GM23338 (cell line): Measurements from ENCODE around the gene MAOB. TPM values are rescaled to one million over a fixed set of nuclear protein-coding genes. Genes with fewer than 3 reads are reported as not detected.
A peak's percentile ranks its signal among the peaks of the same experiment; 100 is the strongest.

ENCODE experiments used
- ATAC-seq: fragments of 200-7000 bp; cut with Tn5 transposase; 3 replicates; pipeline ENCODE4 v1.9.1; 2020
- DNase-seq: peaks from one replicate; pipeline ENCODE4 v3.0.0-alpha.2; 2015; ENCODE audit warnings: low spot score
- H2AFZ ChIP-seq: fragments of 200-600 bp; sonication (generic); 2 replicates; pipeline ENCODE4 v1.8.0; 2016; ENCODE audit warnings: antibody characterized with exemption, mild to moderate bottlenecking, moderate library complexity
- H3F3A ChIP-seq: fragments of 200-600 bp; sonication (generic); replicated peaks from 2 replicates; pipeline ENCODE4 v1.8.0; 2017; ENCODE audit warnings: antibody characterized with exemption, mixed run types, low read depth
- H3K27ac ChIP-seq: fragments of 200-600 bp; sonication (generic); 2 replicates; pipeline ENCODE4 v1.6.1; 2016; ENCODE audit warnings: low read depth
- H3K27me3 ChIP-seq: fragments of 200-600 bp; sonication (generic); 2 replicates; pipeline ENCODE4 v1.8.0; 2016; ENCODE audit warnings: mild to moderate bottlenecking, mixed run types, moderate library complexity; ENCODE audit not compliant: insufficient read depth
- H3K36me3 ChIP-seq: fragments of 200-600 bp; sonication (generic); 2 replicates; pipeline ENCODE4 v1.8.0; 2016; ENCODE audit warnings: mild to moderate bottlenecking; ENCODE audit not compliant: insufficient read depth
- H3K4me1 ChIP-seq: fragments of 200-600 bp; sonication (generic); 2 replicates; pipeline ENCODE4 v1.8.0; 2016; ENCODE audit warnings: mild to moderate bottlenecking, moderate library complexity; ENCODE audit not compliant: insufficient read depth
- H3K4me2 ChIP-seq: fragments of 200-600 bp; sonication (generic); 2 replicates; pipeline ENCODE4 v1.7.1; 2017; ENCODE audit warnings: mixed run types
- H3K4me3 ChIP-seq: fragments of 200-600 bp; sonication (generic); 2 replicates; pipeline ENCODE4 v1.6.1; 2016; ENCODE audit warnings: mixed run types
- H3K79me2 ChIP-seq: fragments of 200-600 bp; sonication (generic); replicated peaks from 2 replicates; pipeline ENCODE4 v1.8.0; 2017; ENCODE audit warnings: mild to moderate bottlenecking; ENCODE audit not compliant: insufficient read depth
- H3K9me2 ChIP-seq: fragments of 200-600 bp; sonication (generic); 2 replicates; pipeline ENCODE4 v1.8.0; 2017; ENCODE audit not compliant: insufficient read depth
- H4K20me1 ChIP-seq: fragments of 200-600 bp; sonication (generic); replicated peaks from 2 replicates; pipeline ENCODE4 v1.8.0; 2017; ENCODE audit warnings: mild to moderate bottlenecking; ENCODE audit not compliant: insufficient read depth
- H3K27ac Mint-ChIP-seq: 2 replicates; pipeline ENCODE4 v1.8.0; 2020; ENCODE audit warnings: inconsistent platforms, mild to moderate bottlenecking, moderate library complexity, mixed read lengths
- H3K27me3 Mint-ChIP-seq: 3 replicates; pipeline ENCODE4 v1.8.0; 2022; ENCODE audit warnings: low read depth, mild to moderate bottlenecking, moderate library complexity, mixed read lengths, inconsistent platforms; ENCODE audit not compliant: insufficient read depth, poor library complexity
- H3K36me3 Mint-ChIP-seq: 3 replicates; pipeline ENCODE4 v1.8.0; 2021; ENCODE audit warnings: low read depth, mild to moderate bottlenecking, inconsistent platforms, moderate library complexity, mixed read lengths
- H3K4me1 Mint-ChIP-seq: 3 replicates; pipeline ENCODE4 v1.8.0; 2020; ENCODE audit warnings: mild to moderate bottlenecking, inconsistent platforms, mixed read lengths
- H3K4me3 Mint-ChIP-seq: 3 replicates; pipeline ENCODE4 v1.8.0; 2021; ENCODE audit warnings: moderate library complexity, mild to moderate bottlenecking, inconsistent platforms, mixed read lengths
- H3K9me3 Mint-ChIP-seq: 3 replicates; pipeline ENCODE4 v1.8.0; 2020; ENCODE audit warnings: moderate library complexity, mild to moderate bottlenecking, inconsistent platforms, mixed read lengths
- CREB1 ChIP-seq: fragments of 250-450 bp; sonication (Bioruptor Pico); IDR thresholded peaks from 2 replicates; pipeline ENCODE4 v1.5.0; 2020; ENCODE audit warnings: low read depth, mild to moderate bottlenecking, moderate library complexity
- CTCF ChIP-seq, 2 experiments: fragments of 200-600 bp in 1 of 2; sonication (generic) in 1 of 2; conservative IDR thresholded peaks; 2 replicates each; pipeline versions ENCODE4 v1.5.1 to v1.6.1; 2016 to 2017; ENCODE audit warnings: antibody characterized with exemption in 2 of 2, low read depth in 2 of 2, mild to moderate bottlenecking in 2 of 2, moderate library complexity in 1 of 2
- EZH2phosphoT487 ChIP-seq: fragments of 200-600 bp; sonication (generic); IDR thresholded peaks from one replicate; pipeline ENCODE4 v1.8.1; 2018; ENCODE audit warnings: antibody characterized with exemption; ENCODE audit not compliant: unreplicated experiment
- JUNB ChIP-seq: IDR thresholded peaks from one replicate; pipeline ENCODE4 v1.6.1; 2016; ENCODE audit warnings: antibody characterized with exemption; ENCODE audit not compliant: unreplicated experiment
- NANOG ChIP-seq: IDR thresholded peaks from 2 replicates; pipeline ENCODE4 v1.6.1; 2016; ENCODE audit warnings: antibody characterized with exemption, borderline replicate concordance
- STAT1 ChIP-seq: IDR thresholded peaks from one replicate; pipeline ENCODE4 v1.6.1; 2016; ENCODE audit warnings: antibody characterized with exemption; ENCODE audit not compliant: unreplicated experiment
- ZNF462 ChIP-seq: fragments of 250-450 bp; sonication (Bioruptor Pico); IDR thresholded peaks from 2 replicates; pipeline ENCODE4 v1.5.0; 2020; ENCODE audit warnings: mild to moderate bottlenecking, moderate library complexity
- polyA plus RNA-seq: library from polyadenylated mRNA; unstranded; fragments of >200 nt; fragmentation: Nextera tagmentation; extraction: Ambion mirVana; gene quantifications from 2 replicates; pipeline ENCODE4 v1.2.1, GENCODE V29; 2016
- total RNA-seq: library from RNA; depleted of rRNA; stranded (reverse); fragments of >200 nt; shearing (Covaris generic); gene quantifications from 2 replicates; pipeline ENCODE4 v1.2.3, GENCODE V29; 2014
- TF ChIP-seq, protein P1 (sequence below): IDR thresholded peaks from one replicate; pipeline ENCODE4 v1.6.1; 2018; ENCODE audit warnings: antibody characterized with exemption; ENCODE audit not compliant: unreplicated experiment
- TF ChIP-seq, protein P2 (sequence below): IDR thresholded peaks from 2 replicates; pipeline ENCODE4 v1.6.1; 2016; ENCODE audit warnings: antibody characterized with exemption

The MAOB gene
- total and polyA plus RNA-seq, 2 experiments from 2014 or later, result 1.0 to 1.3 TPM

DNA sequence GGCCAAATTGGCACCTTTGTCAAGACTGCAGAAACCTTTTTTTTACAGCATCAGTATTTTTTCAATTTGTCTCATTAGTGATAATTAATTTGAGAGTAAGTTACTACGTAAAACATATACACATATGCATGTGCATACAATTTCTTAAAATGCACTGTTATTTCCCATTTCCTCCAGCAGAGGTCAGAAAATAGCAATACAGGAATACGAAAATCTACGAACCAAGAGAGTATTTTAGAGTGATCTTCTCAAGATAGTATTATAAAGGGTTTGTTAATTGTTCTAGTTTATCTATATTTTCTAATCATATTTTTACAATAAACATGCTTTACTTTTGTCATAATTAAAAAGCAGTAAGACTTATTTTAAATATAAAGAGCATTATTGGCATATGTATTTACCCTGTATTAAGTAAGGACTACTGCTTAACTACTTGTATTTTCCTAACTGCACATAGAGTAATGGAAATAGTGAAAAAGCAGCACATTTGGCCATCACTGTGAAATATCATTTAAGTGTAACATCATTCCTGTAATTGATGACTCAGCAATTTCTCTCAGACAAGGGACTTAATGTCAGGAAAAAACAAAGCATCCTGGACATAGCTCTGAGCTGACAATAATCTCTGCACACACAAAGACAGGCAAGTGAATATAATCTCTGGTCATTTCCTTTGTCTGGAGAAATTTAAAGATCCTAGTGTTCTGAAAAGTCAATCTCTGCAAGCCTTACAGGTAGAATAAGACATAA is 45.6 kb downstream of the MAOB start:
- H3K4me1 Mint-ChIP-seq, result no peaks in the 10 kb centered on the region
- no peaks in the 10 kb centered on the region for H3F3A ChIP-seq
- H3K4me2 ChIP-seq, result no peak overlapping the region
- H4K20me1 ChIP-seq, result no peaks in the 10 kb centered on the region
- H3K9me3 Mint-ChIP-seq, result no peaks in the 10 kb centered on the region
- no peak overlapping the region for H3K27ac ChIP-seq
- no peaks in the 10 kb centered on the region for H3K27me3 Mint-ChIP-seq
- ATAC-seq, result no peak
- no peaks in the 10 kb centered on the region for H3K4me1 ChIP-seq
- no peaks in the 10 kb centered on the region for H3K79me2 ChIP-seq
- H2AFZ ChIP-seq, result no peak overlapping the region
- TF ChIP-seq ZNF462 (CRISPR knock-in tag) (no peak), CTCF (conservative IDR thresholded peaks at IDR 0.05; ENCODE audit: low read depth in 2 of 2) (peak in 1 of 2 experiments; percentile 57; a peak in 3 of 4 replicates)
- no peaks in the 10 kb centered on the region for H3K36me3 ChIP-seq
- no peaks in the 10 kb centered on the region for H3K27me3 ChIP-seq
- peak; percentile 18 for DNase-seq
- no peaks in the 10 kb centered on the region for H3K9me2 ChIP-seq
- H3K4me3 Mint-ChIP-seq, result no peak overlapping the region
- H3K36me3 Mint-ChIP-seq, result no peaks in the 10 kb centered on the region
- no peak overlapping the region for H3K4me3 ChIP-seq
- H3K27ac Mint-ChIP-seq, result no peak overlapping the region

- Histone ChIP-seq H3K27me3 (no peaks in the 10 kb centered on the region), H3F3A (no peaks in the 10 kb centered on the region), H4K20me1 (no peaks in the 10 kb centered on the region), H3K36me3 (no peaks in the 10 kb centered on the region), H3K79me2 (no peaks in the 10 kb centered on the region), H3K4me3 (no peak overlapping the region), H3K4me2 (no peak overlapping the region), H3K4me1 (no peaks in the 10 kb centered on the region), H2AFZ (no peak overlapping the region), H3K9me2 (no peaks in the 10 kb centered on the region), H3K27ac (no peak overlapping the region)
- H3K36me3 Mint-ChIP-seq, result no peaks in the 10 kb centered on the region
- DNase-seq, result no peak
- H3K27ac Mint-ChIP-seq, result no peak overlapping the region
- no peak for ATAC-seq
- no peaks in the 10 kb centered on the region for H3K27me3 Mint-ChIP-seq
- H3K9me3 Mint-ChIP-seq, result no peaks in the 10 kb centered on the region
- no peak overlapping the region for H3K4me3 Mint-ChIP-seq
- no peaks in the 10 kb centered on the region for H3K4me1 Mint-ChIP-seq
- TF ChIP-seq STAT1 (no peak), JUNB (no peak), EZH2phosphoT487 (no peak), NANOG (no peak), CREB1 (no peak)
- TF ChIP-seq, protein P1, sequence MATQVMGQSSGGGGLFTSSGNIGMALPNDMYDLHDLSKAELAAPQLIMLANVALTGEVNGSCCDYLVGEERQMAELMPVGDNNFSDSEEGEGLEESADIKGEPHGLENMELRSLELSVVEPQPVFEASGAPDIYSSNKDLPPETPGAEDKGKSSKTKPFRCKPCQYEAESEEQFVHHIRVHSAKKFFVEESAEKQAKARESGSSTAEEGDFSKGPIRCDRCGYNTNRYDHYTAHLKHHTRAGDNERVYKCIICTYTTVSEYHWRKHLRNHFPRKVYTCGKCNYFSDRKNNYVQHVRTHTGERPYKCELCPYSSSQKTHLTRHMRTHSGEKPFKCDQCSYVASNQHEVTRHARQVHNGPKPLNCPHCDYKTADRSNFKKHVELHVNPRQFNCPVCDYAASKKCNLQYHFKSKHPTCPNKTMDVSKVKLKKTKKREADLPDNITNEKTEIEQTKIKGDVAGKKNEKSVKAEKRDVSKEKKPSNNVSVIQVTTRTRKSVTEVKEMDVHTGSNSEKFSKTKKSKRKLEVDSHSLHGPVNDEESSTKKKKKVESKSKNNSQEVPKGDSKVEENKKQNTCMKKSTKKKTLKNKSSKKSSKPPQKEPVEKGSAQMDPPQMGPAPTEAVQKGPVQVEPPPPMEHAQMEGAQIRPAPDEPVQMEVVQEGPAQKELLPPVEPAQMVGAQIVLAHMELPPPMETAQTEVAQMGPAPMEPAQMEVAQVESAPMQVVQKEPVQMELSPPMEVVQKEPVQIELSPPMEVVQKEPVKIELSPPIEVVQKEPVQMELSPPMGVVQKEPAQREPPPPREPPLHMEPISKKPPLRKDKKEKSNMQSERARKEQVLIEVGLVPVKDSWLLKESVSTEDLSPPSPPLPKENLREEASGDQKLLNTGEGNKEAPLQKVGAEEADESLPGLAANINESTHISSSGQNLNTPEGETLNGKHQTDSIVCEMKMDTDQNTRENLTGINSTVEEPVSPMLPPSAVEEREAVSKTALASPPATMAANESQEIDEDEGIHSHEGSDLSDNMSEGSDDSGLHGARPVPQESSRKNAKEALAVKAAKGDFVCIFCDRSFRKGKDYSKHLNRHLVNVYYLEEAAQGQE, result no peak
- TF ChIP-seq, protein P2, sequence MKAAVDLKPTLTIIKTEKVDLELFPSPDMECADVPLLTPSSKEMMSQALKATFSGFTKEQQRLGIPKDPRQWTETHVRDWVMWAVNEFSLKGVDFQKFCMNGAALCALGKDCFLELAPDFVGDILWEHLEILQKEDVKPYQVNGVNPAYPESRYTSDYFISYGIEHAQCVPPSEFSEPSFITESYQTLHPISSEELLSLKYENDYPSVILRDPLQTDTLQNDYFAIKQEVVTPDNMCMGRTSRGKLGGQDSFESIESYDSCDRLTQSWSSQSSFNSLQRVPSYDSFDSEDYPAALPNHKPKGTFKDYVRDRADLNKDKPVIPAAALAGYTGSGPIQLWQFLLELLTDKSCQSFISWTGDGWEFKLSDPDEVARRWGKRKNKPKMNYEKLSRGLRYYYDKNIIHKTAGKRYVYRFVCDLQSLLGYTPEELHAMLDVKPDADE, result no peak
These were observed 46.7 kb downstream of the MAOB start for GRCh38 chrX:43835559-43835958.
